NCI-H2029 treated with DMSO at 0.1 percent for 48 hours (cell line): ENCODE measurements around the gene STAC2.
"Not testable (repeated sequence)": the region's sequence is repeated elsewhere in the genome, so short reads cannot be mapped to it uniquely, and the experiment has no call there.

Experiments used
- DNase-seq: peaks from one replicate; lab custom pipeline; 2025; lab: John Stamatoyannopoulos, UW

STAC2 gene

DNA sequence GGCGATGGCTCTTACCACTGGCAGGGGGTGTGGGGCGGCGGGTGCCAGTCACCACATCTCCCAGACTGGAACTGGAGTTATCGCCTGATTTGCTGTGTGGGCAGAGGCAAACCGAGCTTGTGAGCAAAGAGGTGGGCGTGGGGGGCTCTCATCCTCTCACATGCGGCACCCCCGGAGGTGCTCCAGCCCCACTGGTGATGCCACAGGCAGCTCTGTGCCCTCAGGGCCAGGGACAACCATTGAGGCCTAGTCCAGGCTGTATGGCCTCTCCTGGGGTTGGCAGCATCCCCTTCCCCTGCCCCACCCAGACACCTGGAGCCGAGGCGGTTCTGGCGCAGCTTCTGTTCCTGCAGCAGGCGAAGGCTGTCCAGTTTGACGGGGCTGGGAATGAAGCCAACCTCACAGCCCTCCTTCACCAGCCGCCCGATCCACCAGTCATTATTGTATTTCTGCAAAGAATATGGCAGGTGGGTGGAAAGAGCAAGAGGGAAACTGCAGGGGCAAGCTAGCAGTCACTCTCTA lies 39.2 kb downstream of the STAC2 start:
- no peak for DNase-seq

DNA sequence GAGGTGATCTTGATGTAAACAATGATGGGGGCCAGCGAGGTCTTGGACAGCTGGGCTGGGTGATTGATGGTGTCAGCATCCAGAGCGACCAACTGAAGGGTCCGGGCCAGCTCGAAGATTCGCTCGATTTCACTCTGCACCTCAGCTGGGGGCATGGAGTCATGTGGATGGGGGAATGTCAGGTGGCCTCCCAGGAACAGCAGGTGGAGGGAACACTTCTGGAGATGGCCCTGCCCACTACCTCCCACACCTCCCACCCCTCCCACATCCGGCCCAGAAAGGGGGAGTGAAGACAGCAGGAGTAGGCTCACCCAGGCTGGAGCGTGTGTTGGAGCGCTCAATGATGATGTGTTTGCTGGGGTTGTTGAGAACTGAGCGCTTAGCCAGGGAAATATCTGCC lies 42.0 kb downstream of the STAC2 start:
- DNase-seq, result no peak

DNA sequence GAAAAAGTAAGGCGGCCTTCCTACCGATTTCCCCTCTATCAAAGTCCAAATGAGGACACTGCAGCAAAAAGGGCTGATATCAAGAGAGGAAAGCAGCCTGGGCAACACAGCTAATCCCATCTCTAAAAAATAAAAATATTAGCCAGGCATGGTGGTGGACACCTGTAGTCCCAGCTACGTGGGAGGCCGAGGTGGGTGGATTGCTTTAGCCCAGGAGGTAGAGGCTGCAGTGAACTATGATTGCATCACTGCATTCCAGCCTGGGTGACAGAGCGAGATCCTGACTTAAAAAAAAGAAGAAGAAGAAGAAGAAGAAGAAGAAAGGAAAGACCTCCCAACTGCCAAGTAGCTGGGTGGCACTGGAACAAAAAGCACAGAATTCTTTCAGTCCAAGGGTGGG lies 42.7 kb downstream of the STAC2 start:
- no peak for DNase-seq

DNA sequence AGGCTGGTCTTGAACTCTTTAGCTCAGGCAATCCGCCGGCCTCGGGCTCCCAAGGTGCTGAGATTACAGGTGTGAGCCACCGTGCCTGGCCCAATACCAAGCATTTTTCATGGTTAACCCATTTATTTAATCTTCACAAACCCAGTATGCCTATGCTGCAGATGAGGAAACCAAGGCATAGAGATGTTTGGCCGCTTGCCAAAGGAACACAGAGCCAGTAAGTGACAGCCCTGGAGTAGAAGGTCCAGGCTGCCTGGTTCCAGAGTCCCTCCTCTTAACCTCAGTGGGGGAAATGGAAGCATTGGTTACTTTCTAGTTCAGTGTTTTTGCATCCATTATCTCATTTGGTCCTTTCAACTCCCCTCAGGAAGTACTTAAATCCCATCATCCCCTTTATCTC lies 44.4 kb downstream of the STAC2 start:
- no peak for DNase-seq

DNA sequence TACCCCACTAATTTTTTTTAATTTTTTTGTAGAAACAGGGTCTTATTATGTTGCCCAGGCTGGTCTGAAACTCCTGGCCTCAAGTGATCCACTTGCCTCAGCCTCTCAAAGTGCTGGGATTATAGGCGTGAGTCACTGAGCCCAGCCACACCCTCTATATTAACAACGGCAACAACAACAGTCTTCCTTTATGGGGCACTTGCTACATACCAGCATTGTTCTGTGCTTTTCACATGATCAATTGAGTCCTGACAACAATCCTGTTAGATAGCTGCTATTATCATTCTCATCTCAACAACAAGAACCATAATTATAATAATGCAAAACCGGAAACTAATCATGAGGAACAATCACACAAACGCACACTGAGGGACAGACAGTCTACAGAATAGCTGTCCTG lies 47.2 kb downstream of the STAC2 start:
- DNase-seq, result no peak

GRCh38 chr17:39177256-39177655 lies 48.5 kb downstream of the STAC2 start:
- peak; percentile 51 for DNase-seq

DNA sequence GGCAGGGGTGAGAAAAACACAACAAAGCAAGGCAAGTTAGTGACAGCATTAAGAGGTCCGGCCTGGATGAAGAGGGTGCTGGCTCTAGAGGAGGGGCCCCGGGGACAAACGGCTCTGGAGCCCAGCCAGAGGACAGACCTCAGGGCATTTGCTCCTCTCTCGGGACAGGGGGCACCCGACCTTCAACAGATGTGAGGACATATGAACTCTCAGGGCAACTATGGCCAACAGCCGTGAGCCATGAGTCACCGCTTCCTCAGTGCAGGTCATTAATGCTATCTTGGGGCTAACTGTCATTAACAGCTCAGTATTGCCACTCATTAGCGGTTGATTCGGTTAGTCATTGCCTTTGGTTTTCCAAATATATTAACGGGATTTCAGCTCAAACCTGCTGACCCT lies 50.1 kb downstream of the STAC2 start:
- DNase-seq, result no peak

DNA sequence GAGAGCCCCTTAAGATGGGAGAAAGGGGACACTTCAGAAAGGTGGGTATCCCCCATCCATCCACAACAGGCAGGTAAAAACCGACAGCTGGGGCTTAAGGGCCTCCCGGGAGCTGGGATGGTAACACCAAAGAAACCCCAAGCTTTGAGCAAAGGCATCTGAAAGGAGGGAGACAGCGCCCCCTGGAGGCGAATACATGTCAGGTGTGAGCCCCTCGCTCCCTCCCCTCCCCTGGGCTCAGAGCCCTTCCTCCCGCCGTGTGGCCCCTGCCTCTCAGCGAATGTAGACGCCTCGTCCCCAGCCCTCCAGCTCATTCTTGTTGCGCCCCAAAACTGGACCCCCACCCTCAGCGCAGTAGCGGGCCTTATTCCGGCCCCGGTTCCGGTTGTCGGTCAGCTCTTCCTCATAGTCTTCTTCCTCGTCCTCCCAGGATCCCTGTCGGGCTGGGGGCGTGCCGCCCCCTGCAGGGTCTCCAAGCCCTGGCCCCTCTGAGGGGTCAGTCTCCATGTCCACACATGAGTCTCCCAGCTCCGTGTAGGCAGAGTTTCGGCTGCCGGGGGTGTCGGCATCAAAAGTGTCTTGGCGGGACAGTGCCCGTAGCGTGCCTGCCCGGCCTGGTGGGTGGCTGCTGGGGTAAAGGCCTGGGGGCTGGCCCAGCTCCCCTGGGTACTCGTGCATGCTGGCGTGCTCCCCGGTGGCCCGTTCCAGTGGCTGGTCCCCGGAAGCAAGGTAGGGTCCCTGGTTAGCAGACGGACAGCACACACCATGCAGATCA lies 50.6 kb downstream of the STAC2 start:
- peak; percentile 15 for DNase-seq

DNA sequence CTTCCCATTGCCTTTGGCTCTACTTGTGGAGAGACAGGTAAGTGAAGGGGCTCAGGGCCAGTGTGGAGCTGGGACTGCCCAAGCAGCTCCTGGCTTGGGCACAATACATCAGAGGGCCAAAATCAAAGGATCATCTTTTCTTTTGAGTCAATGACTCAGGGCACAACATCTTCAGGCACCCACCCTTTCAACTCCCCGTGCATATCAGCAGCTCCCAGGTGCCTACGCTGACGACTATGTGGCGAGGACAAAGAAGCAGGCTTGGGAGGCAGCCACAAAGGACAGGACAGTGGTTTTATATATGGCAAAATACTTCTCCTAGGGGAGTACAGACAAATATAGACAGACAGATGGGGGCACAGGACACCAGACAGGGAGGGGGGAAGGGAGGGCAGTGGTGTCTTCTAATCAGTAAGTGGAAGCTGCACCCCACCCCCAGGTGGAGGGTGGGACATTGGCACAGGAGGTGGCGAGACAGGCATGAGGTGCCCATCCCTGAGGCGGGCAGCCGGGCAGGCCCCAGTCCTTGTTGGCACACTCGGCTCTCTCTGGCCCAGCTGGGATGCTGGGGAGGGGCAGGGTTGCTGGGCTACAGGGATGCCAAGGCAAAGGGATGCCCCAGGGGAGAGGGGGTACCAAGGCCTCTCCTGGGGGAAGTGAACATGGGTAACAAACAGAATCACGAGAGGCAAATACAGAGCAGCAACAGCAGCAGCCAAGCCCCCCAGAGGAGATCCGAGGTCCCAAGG lies 52.0 kb downstream of the STAC2 start:
- DNase-seq, result no peak

DNA sequence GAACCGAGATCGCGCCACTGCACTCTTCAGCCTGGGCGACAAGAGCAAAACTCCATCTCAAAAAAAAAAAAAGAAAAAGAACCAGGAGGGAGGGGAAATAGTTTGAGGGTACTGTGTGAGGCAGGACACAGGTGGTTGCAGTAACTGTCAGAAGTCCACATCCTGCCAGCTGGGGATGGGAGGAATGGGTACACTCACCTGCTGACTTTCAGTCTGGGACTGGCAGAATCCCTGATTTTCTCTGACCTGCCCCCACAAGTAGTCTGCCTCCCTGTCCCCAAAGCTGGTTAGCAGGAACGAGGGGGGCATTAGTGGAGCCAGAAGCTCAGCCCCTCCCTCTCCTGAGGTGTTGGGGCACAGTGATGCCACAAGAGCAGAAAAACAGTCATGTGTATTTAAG lies 52.7 kb downstream of the STAC2 start:
- DNase-seq, result no peak

DNA sequence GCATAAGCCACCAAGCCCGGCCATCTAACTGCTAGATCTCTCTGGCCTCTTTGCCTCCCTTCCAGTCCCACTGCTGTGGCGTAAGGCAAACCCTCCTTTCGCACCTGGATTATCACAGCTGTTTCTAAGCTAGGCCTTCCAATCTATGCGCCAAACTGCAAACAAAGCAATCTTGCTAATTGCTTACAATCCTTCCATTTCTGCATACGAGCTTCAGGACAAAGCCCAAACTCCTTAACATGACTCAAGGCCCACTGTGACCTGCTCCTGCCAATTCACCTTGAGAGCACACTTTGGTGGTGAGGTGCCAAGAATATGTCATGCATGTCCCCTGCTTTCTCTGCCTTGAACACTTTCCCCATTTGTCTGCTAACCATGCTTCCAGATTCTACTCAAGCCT lies 53.8 kb downstream of the STAC2 start:
- DNase-seq, result no peak

- no peak for DNase-seq
Measured at GRCh38 chr17:39170558-39170957, 55.2 kb downstream of the STAC2 start.

DNA sequence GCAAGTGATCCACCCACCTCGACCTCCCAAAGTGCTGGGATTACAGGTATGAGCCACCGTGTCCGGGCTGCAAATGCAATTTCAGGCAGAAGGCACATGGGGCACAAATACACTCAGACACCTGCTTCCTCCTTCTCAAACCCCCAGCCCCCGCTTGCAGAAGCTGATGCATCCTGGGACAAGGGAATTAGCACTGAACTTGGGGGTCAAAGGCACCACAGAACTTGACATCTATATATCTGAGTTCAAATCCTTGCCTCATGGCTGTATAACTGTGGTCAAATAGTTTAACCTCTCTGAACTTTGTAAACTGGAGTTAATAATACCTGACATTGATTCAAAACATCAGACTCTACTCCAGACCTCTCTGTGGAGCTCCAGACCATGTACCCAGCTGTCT lies 55.6 kb downstream of the STAC2 start:
- DNase-seq, result no peak

GRCh38 chr17:39169518-39169917 lies 56.2 kb downstream of the STAC2 start:
- no peak for DNase-seq

GRCh38 chr17:39169101-39169500 lies 56.6 kb downstream of the STAC2 start:
- no peak for DNase-seq

DNA sequence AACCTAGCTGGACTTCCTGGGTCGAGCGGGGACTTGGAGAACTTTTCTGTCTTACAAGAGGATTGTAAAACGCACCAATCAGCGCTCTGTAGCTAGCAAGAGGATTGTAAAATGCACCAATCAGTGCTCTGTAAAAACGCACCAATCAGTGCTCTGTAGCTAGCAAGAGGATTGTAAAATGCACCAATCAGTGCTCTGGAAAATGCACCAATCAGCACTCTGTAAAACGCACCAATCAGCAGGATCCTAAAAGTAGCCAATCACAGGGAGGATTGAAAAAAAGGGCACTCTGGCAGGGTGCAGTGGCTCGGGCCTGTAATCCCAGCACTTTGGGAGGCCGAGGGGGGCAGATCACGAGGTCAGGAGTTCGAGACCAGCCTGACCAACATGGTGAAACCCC lies 57.2 kb downstream of the STAC2 start:
- not testable (repeated sequence) for DNase-seq

- no peak for DNase-seq
Measured at GRCh38 chr17:39167476-39167875, 58.3 kb downstream of the STAC2 start.

- no peak for DNase-seq
Measured at GRCh38 chr17:39166437-39167335, 59.1 kb downstream of the STAC2 start.

- DNase-seq, result no peak
Measured at GRCh38 chr17:39165841-39166349, 59.9 kb downstream of the STAC2 start, which contains the start of gene ARL5C. TSS of gene ARL5C (minus strand) at chr17:39166161. CDS start at chr17:39165760, 401 bp downstream.

- DNase-seq, result no peak
Measured at GRCh38 chr17:39165178-39165840, 60.4 kb downstream of the STAC2 start.

- DNase-seq, result peak; percentile 42
Measured at GRCh38 chr17:39164675-39165143, 61.0 kb downstream of the STAC2 start.
